IMR-90 (cell line): Measurements from ENCODE around the gene CYB561A3.
A peak's percentile ranks its signal among the peaks of the same experiment; 100 is the strongest.

ENCODE experiments used
- BHLHE40 ChIP-seq: fragments of 150-350 bp; IDR thresholded peaks from 2 replicates; pipeline ENCODE4 v1.6.1; 2016; ENCODE audit warnings: mild to moderate bottlenecking, low read depth, low read length
- CEBPB ChIP-seq: IDR thresholded peaks from 2 replicates; pipeline ENCODE4 v1.6.1; 2012; ENCODE audit warnings: low read depth, low read length, improper control_type of control experiment
- CHD1 ChIP-seq: IDR thresholded peaks from 2 replicates; pipeline ENCODE4 v1.6.1; 2012; ENCODE audit warnings: low read depth, low read length, improper control_type of control experiment
- CTCF ChIP-seq: conservative IDR thresholded peaks from 2 replicates; pipeline ENCODE4 v1.5.1; 2012; ENCODE audit warnings: mild to moderate bottlenecking, low read depth, low read length, improper control_type of control experiment
- MXI1 ChIP-seq: IDR thresholded peaks from 2 replicates; pipeline ENCODE4 v1.6.1; 2012; ENCODE audit warnings: low read depth, mild to moderate bottlenecking, low read length, moderate library complexity, borderline replicate concordance
- NFE2L2 ChIP-seq: fragments of 150-350 bp; IDR thresholded peaks from 2 replicates; pipeline ENCODE4 v1.6.1; 2016; ENCODE audit warnings: low read depth, mild to moderate bottlenecking, low read length
- POLR2A ChIP-seq: IDR thresholded peaks from 2 replicates; pipeline ENCODE4 v1.6.1; 2012; ENCODE audit warnings: mild to moderate bottlenecking, low read depth, low read length
- RAD21 ChIP-seq: IDR thresholded peaks from 2 replicates; pipeline ENCODE4 v1.6.1; 2012; ENCODE audit warnings: low read length, improper control_type of control experiment
- RFX5 ChIP-seq: IDR thresholded peaks from 2 replicates; pipeline ENCODE4 v1.8.0; 2012; ENCODE audit warnings: low read depth, mild to moderate bottlenecking, low read length, moderate library complexity
- USF2 ChIP-seq: fragments of 150-350 bp; IDR thresholded peaks from 2 replicates; pipeline ENCODE4 v1.6.1; 2017; ENCODE audit warnings: mild to moderate bottlenecking, antibody characterized with exemption, low read length, low read depth

- TF ChIP-seq POLR2A (no peak), CTCF (no peak), BHLHE40 (no peak), CEBPB (0 out of 2 replicates have a peak, but pooled peaks have one; percentile 6), RFX5 (no peak), RAD21 (no peak), NFE2L2 (no peak), USF2 (no peak), CHD1 (no peak), MXI1 (no peak)
Observed at GRCh38 chr11:61352038-61352437, 9.6 kb downstream of the CYB561A3 start.
